Medulla oblongata (tissue), 1 donor: ENCODE measurements around the gene ZNF106.
A peak's percentile ranks its signal among the peaks of the same experiment; 100 is the strongest.

Experiments
- DNase-seq: peaks from one replicate; pipeline ENCODE4 v3.0.0-alpha.2; 2015; ENCODE audit errors: extremely low spot score

The ZNF106 gene

GRCh38 chr15:42490671-42491538 is at the start of gene ZNF106:
Gene ZNF106 (minus strand): TSS chr15:42491141. CDS start chr15:42472289, 18,852 bp downstream.
- peak; percentile 96 for DNase-seq

DNA sequence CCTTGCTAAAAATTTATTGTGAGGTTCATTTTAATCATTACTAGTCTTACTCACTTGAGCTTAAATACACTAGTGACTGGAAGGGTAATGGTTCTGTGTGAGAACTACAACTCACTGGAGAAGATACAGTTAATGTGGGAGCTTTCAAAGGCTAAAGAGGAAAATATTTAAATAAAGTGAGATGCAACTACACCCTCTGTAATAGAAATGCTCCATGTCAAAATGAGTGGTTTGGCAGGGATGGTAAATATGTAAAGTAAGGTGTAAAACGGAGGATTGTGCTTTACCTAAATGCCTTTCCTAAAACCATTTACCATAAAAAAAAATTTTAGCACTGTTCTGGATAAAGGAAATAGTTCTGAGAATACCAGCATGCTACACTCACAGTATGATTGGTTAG is 42.3 kb upstream of the ZNF106 start:
- DNase-seq: no peak

- no peak for DNase-seq
These were observed 38.0 kb upstream of the ZNF106 start for GRCh38 chr15:42528970-42529369.

- DNase-seq: no peak
These were observed 32.4 kb upstream of the ZNF106 start for GRCh38 chr15:42523331-42523730.

DNA sequence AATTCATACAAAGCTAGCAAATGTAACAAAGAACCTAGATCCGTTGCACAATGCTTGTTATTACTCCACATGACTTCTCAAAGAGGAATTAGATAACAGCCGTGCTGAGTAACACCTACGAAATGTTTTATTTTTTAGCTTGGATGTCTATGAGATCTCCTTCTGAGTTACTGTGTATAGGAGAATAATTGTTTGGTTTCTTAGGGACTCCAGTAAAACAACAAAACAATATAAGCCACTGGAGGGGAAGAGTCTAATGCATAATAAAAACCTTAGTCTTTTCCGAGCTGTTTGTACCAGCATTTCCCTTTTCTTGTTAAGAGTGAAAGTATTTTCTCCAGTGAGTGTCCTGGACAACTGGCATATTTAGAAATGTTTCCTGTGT is 20.1 kb upstream of the ZNF106 start:
- peak; percentile 50 for DNase-seq

DNA sequence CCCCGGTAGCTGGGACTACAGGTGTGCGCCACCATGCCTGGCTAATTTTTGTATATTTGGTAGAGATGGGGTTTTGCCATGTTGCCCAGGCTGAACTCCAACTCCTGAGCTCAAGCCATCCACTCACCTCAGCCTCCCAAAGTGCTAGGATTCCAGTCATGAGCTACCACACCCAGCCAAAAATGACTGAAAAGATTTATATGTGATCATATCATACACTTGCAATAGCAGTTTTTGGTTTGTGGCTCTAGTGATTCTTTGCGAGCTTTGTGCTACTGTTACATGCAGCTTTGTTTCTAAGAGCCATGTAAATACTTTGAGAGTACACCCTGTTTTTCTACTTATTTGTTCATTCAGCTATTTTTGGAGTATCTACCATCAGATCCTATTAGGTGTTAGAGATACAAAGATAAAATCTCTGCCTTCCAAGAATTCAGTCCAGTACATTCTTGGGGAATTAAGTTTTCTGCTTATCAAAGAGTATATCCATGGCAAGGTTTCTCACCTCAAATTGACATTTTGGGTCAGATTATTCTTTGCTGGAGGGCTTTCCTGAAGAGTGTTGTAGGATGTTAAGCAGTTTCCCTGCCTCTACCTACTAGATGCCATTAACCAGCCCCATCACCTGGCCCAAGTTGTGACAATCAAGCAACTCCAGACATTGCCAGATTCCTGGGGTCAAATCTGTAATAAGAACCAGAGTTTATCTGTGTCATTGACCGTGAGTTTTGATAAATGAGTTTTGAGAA is 19.5 kb upstream of the ZNF106 start:
- DNase-seq: no peak

- DNase-seq: no peak
These were observed 17.3 kb upstream of the ZNF106 start for GRCh38 chr15:42508263-42508690.

- no peak for DNase-seq
These were observed 16.6 kb upstream of the ZNF106 start for GRCh38 chr15:42507514-42507913.

DNA sequence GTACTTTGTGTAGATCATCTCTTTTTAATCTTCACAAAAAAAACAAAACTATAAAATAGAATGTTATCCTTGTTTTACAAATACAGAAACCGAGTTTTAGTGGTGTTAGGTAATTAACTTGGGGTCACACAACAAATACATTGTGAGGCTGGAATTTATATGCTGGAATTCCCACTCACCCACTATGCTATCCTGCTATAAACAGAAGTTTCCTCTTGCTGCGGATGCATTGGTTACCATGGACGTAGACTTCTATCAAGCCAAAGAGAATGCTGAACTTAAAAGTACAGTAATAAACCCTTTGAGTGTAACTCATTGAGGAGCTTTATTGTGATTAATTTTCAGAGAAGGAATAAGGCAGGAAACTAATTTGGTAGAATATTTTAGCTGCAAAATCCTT is 13.7 kb upstream of the ZNF106 start:
- DNase-seq: no peak

DNA sequence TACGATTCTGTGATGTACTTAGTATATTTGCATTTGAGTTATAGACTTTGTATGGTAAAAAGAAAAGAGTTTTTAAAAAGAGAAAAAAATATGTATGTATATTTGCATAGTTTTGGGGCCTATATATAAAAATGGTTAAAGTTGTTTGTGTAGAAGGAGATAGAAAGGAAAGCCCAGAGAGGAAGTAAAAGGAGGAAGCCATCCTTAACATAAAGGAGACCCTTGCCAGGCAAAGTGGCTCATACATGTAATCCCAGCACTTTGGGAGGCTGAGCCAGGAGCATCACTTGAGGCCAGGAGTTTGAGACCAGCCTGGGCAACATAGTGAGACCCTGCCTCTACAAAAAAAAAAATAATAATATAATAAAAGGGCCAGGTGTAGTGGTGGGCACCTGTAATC is 12.9 kb upstream of the ZNF106 start:
- DNase-seq: no peak

DNA sequence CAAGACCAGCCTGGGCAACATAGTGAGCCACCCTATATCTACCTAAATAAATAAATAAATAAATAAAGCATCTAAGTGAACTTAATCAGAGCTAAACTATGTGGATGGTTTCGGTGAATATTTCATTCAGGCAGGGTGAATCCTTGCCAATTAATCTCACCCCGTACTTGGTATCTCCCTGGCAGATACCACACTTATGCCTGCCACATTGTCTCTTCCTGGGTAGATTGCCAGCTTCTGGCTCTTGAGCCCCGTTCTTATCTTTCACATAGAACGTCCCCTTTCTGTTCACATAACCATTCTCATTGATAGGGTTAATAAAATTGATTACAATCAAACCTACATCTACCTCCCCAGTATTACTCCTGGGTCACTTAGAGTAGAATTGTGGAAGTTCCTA is 11.5 kb upstream of the ZNF106 start:
- no peak for DNase-seq

DNA sequence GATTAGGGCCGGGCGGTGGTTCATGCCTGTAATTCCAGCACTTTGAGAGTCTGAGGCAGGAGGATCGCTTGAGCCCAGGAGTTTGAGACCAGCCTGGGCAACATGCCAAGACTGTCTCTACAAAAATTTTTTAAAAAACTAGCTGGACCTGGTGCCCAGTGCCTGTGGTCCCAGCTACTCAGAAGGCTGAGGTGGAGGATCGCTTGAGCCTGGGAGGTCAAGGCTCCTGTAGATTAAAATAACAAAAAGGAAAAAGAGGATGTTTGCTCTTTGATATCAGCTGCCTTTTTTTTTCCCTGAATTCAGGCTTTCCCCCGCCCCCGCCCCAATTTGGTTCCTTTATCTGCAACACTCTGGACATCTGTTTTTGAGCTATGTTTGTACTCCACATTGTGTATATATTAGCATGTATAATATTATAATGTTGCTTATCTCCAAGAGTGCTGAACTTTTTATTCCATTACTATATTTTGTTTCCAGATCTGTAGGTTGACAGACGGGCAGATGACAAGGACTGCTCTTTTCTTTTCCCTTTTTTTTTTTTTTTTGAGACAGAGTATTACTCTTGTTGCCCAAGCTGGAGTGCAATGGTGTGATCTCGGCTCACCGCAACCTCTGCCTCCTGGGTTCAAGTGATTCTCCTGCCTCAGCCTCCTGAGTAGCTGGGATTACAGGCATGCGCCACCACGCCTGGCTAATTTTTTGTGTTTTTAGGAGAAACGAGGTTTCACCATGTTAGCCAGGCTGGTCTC is 9.1 kb upstream of the ZNF106 start:
- DNase-seq: no peak

- no peak for DNase-seq
These were observed 7.5 kb upstream of the ZNF106 start for GRCh38 chr15:42498212-42499068.

- DNase-seq: peak; percentile 96
These were observed 4.6 kb upstream of the ZNF106 start, which contains the start of gene SNAP23 for GRCh38 chr15:42495361-42496212. Gene SNAP23 (plus strand): TSS chr15:42495634. CDS start chr15:42511847, 16,213 bp downstream.

GRCh38 chr15:42494998-42495360 is 4.0 kb upstream of the ZNF106 start:
- peak; percentile 97 for DNase-seq

DNA sequence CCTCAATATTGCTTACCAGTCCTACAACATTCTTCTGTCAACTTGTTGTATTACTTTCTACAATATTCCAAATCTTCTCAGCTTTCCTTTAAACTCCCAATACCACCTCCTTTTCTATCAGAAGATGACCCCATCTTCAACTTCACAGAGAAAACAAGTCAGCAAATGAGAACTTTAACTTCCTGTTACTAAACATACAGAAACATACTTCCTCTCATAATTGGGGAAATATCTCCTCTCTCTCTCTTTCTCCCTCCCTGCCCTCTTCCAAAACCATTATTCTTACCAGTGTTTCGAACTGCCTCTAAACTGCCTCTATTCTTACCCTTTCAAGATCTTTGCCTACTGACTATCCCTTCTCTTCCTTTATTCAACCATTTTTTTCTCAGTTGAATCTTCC is 2.7 kb upstream of the ZNF106 start:
- DNase-seq: no peak

- DNase-seq: no peak
These were observed 741 bp upstream of the ZNF106 start for GRCh38 chr15:42491539-42492225.

DNA sequence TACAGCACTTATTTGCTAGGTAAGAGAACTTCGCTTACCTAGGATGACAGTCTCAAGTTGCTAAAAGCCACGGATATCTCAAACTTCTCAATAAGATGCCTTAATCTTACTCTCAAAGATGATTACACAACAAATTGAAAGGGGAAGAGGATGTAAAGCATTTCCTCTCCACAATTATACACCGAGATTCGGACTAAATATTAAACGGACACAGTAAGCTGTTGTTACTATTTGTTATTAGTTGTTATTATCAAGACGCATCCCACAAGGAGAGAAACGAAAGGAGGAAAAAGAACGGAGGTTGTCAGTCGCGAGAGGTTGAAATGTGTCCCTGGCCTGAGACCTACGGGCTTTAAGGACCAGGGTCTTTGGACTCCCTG is 660 bp downstream of the ZNF106 start:
- peak; percentile 51 for DNase-seq

DNA sequence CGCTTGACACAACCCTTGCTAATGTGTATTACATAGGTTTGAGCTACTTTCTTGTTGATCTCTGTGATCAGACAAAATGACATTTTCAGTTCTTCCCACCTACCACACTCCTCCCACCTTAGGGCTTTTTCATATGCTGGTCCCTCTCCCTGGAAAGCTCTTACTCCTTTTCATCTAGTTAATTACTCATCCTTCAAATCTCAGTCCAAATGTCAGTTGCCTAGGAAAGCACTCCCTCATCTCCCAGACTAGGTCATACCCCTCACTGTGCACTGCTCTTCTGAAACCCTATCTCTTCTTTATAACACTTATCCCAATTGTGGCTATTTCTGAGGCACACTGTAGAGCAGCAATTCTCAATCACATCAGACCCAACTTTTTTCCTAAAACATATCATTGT is 7.3 kb downstream of the ZNF106 start:
- DNase-seq: no peak

- DNase-seq: no peak
These were observed 8.2 kb downstream of the ZNF106 start for GRCh38 chr15:42482701-42483100.
